IMR-90 (cell line): Measurements from ENCODE around the gene P3H1. TPM values are rescaled to one million over a fixed set of nuclear protein-coding genes. Genes with fewer than 3 reads are reported as not detected.

Experiments used
- ATAC-seq: fragments of 200-7000 bp; cut with Tn5 transposase; 2 replicates; pipeline ENCODE4 v1.9.1; 2020; ENCODE audit warnings: low read depth, mild to moderate bottlenecking, moderate library complexity
- BruUV-seq: library from RNA; stranded (reverse); fragments of 400-500 nt; replicated peaks from 2 replicates; lab custom pipeline; 2021; lab: Mats Ljungman, UMichigan
- CTCF ChIA-PET: fragments of 300-600 bp; formaldehyde crosslinking; extraction: SDS; loops from one replicate; lab custom pipeline; 2021; ENCODE audit warnings: antibody characterized with exemption; lab: Yijun Ruan, JAX
- POLR2A ChIA-PET: fragments of 300-600 bp; sonication (Branson Sonifier 250); formaldehyde crosslinking; loops from one replicate; lab custom pipeline; 2022; ENCODE audit warnings: antibody characterized with exemption; ENCODE audit not compliant: unreplicated experiment; lab: Charles Lee
- DNase-seq: peaks from one replicate; pipeline ENCODE4 v3.0.0; 2013
- H2AFZ ChIP-seq: replicated peaks from 2 replicates; pipeline ENCODE3; 2013; ENCODE audit warnings: low read length, mild to moderate bottlenecking; ENCODE audit not compliant: poor library complexity
- H2AK5ac ChIP-seq: 2 replicates; pipeline ENCODE4 v1.6.1; 2013; ENCODE audit warnings: low read depth, low read length, inconsistent platforms
- H2AK9ac ChIP-seq: replicated peaks from 2 replicates; pipeline ENCODE3; 2013; ENCODE audit warnings: mild to moderate bottlenecking, low read depth, low read length, moderate library complexity; ENCODE audit not compliant: poor library complexity
- H2BK120ac ChIP-seq: 2 replicates; pipeline ENCODE4 v1.6.1; 2013; ENCODE audit warnings: low read depth, low read length, inconsistent platforms
- H2BK15ac ChIP-seq: 3 replicates; pipeline ENCODE4 v1.6.1; 2013; ENCODE audit warnings: low read depth, low read length, inconsistent platforms
- H2BK20ac ChIP-seq: 2 replicates; pipeline ENCODE4 v1.6.1; 2013; ENCODE audit warnings: low read depth, mild to moderate bottlenecking, inconsistent platforms, low read length, moderate library complexity
- H2BK5ac ChIP-seq: 2 replicates; pipeline ENCODE4 v1.6.1; 2013; ENCODE audit warnings: mild to moderate bottlenecking, low read depth, low read length, inconsistent platforms; ENCODE audit not compliant: poor library complexity, severe bottlenecking
- H3K14ac ChIP-seq: replicated peaks from 2 replicates; pipeline ENCODE4 v1.6.1; 2013; ENCODE audit warnings: low read depth, low read length, inconsistent platforms
- H3K18ac ChIP-seq: 2 replicates; pipeline ENCODE4 v1.6.1; 2013; ENCODE audit warnings: low read depth, low read length, control low read depth
- H3K23ac ChIP-seq: 2 replicates; pipeline ENCODE4 v1.6.1; 2013; ENCODE audit warnings: low read depth, low read length, inconsistent platforms
- H3K27ac ChIP-seq: 2 replicates; pipeline ENCODE4 v1.5.1; 2013; ENCODE audit warnings: mild to moderate bottlenecking, control low read depth, low read length; ENCODE audit not compliant: insufficient read depth
- H3K27me3 ChIP-seq: 2 replicates; pipeline ENCODE4 v1.6.1; 2013; ENCODE audit warnings: low read length; ENCODE audit not compliant: control insufficient read depth, insufficient read depth
- H3K36me3 ChIP-seq: 2 replicates; pipeline ENCODE4 v1.6.1; 2013; ENCODE audit warnings: low read length, mixed read lengths; ENCODE audit not compliant: control insufficient read depth, insufficient read depth
- H3K4ac ChIP-seq: 2 replicates; pipeline ENCODE4 v1.6.1; 2013; ENCODE audit warnings: low read depth, low read length, inconsistent platforms
- H3K4me1 ChIP-seq: 2 replicates; pipeline ENCODE4 v1.6.1; 2013; ENCODE audit warnings: low read length, mixed read lengths; ENCODE audit not compliant: control insufficient read depth, insufficient read depth
- H3K4me2 ChIP-seq: 2 replicates; pipeline ENCODE4 v1.6.1; 2013; ENCODE audit warnings: low read depth, mild to moderate bottlenecking, control low read depth, low read length, moderate library complexity
- H3K4me3 ChIP-seq: 2 replicates; pipeline ENCODE4 v1.5.1; 2013; ENCODE audit warnings: low read depth, mild to moderate bottlenecking, control low read depth, low read length, moderate library complexity; ENCODE audit not compliant: insufficient read depth
- H3K56ac ChIP-seq: 2 replicates; pipeline ENCODE4 v1.6.1; 2013; ENCODE audit warnings: low read length, inconsistent platforms; ENCODE audit not compliant: insufficient read depth; ENCODE audit errors: extremely low read depth
- H3K79me1 ChIP-seq, 2 experiments: 2 replicates each; pipeline ENCODE4 v1.6.1; 2013; ENCODE audit warnings: low read length in 2 of 2, inconsistent platforms in 1 of 2, low read depth in 1 of 2
- H3K9ac ChIP-seq: 2 replicates; pipeline ENCODE4 v1.6.1; 2013; ENCODE audit warnings: low read depth, low read length, control low read depth
- H3K9me1 ChIP-seq: 2 replicates; pipeline ENCODE4 v1.6.1; 2013; ENCODE audit warnings: low read length, inconsistent platforms; ENCODE audit not compliant: insufficient read depth
- H3K9me3 ChIP-seq: 2 replicates; pipeline ENCODE4 v1.6.1; 2013; ENCODE audit warnings: low read length; ENCODE audit not compliant: control insufficient read depth, insufficient read depth
- H4K20me1 ChIP-seq: 2 replicates; pipeline ENCODE4 v1.6.1; 2013; ENCODE audit warnings: low read length, inconsistent platforms; ENCODE audit not compliant: insufficient read depth
- H4K5ac ChIP-seq: 2 replicates; pipeline ENCODE4 v1.6.1; 2013; ENCODE audit warnings: mild to moderate bottlenecking, low read depth, low read length, control low read depth
- H4K8ac ChIP-seq, 2 experiments: 2 replicates each; pipeline ENCODE4 v1.6.1; 2013; ENCODE audit warnings: low read depth in 2 of 2, low read length in 2 of 2, control low read depth in 1 of 2, inconsistent platforms in 1 of 2
- H4K91ac ChIP-seq: 2 replicates; pipeline ENCODE4 v1.6.1; 2013; ENCODE audit warnings: low read depth, low read length, inconsistent platforms; ENCODE audit not compliant: insufficient read depth
- BHLHE40 ChIP-seq: fragments of 150-350 bp; IDR thresholded peaks from 2 replicates; pipeline ENCODE4 v1.6.1; 2016; ENCODE audit warnings: mild to moderate bottlenecking, low read depth, low read length
- CEBPB ChIP-seq: IDR thresholded peaks from 2 replicates; pipeline ENCODE4 v1.6.1; 2012; ENCODE audit warnings: low read depth, low read length, improper control_type of control experiment
- CHD1 ChIP-seq: IDR thresholded peaks from 2 replicates; pipeline ENCODE4 v1.6.1; 2012; ENCODE audit warnings: low read depth, low read length, improper control_type of control experiment
- FOS ChIP-seq: fragments of 150-350 bp; IDR thresholded peaks from 2 replicates; pipeline ENCODE4 v1.6.1; 2016; ENCODE audit warnings: low read depth, low read length
- MAFK ChIP-seq: IDR thresholded peaks from 2 replicates; pipeline ENCODE4 v1.6.1; 2012; ENCODE audit warnings: low read depth, low read length, improper control_type of control experiment
- MXI1 ChIP-seq: IDR thresholded peaks from 2 replicates; pipeline ENCODE4 v1.6.1; 2012; ENCODE audit warnings: low read depth, mild to moderate bottlenecking, low read length, moderate library complexity, borderline replicate concordance
- RCOR1 ChIP-seq: IDR thresholded peaks from 2 replicates; pipeline ENCODE4 v1.6.1; 2012; ENCODE audit warnings: mild to moderate bottlenecking, low read length, improper control_type of control experiment; ENCODE audit not compliant: insufficient replicate concordance
- RFX5 ChIP-seq: IDR thresholded peaks from 2 replicates; pipeline ENCODE4 v1.8.0; 2012; ENCODE audit warnings: low read depth, mild to moderate bottlenecking, low read length, moderate library complexity
- SMC3 ChIP-seq: fragments of 150-350 bp; IDR thresholded peaks from 2 replicates; pipeline ENCODE4 v1.6.1; 2016; ENCODE audit warnings: low read depth, mild to moderate bottlenecking, antibody characterized with exemption, low read length, moderate library complexity
- WGBS, 2 experiments: methylation state at CpG; one replicate each; pipeline versions ENCODE4 v1.1.5 to v1.1.7; 2013; ENCODE audit warnings: missing lambda C conversion rate in 2 of 2; ENCODE audit not compliant: insufficient read length in 1 of 2; ENCODE audit errors: extremely low coverage in 2 of 2; 5-methylcytosine and 5-hydroxymethylcytosine counted together
- dilution Hi-C: fragments of 300-500 bp; cut with HindIII; formaldehyde crosslinking; loops from one replicate; pipeline ENCODE4 v1.14.3; 2018; ENCODE audit warnings: low sequenced_read_pairs; ENCODE audit not compliant: unreplicated experiment
- in situ Hi-C: fragments of 300-500 bp; cut with MboI; formaldehyde crosslinking; loops from 3 replicates; pipeline ENCODE4 v1.14.3; 2019; ENCODE audit warnings: low sequenced_read_pairs, inconsistent platforms, mixed read lengths
- intact Hi-C: fragments of 100-400 bp; cut with micrococcal nuclease; formaldehyde crosslinking; loops from 2 replicates; pipeline ENCODE4 v1.10.0; 2022
- polyA plus RNA-seq, 3 experiments: library from polyadenylated mRNA; depleted of rRNA; stranded (reverse); fragments of >200 nt; gene quantifications; 2 replicates each; pipeline ENCODE4 v1.2.3, GENCODE V29; 2012; ENCODE audit warnings: low replicate concordance in 1 of 3
- total RNA-seq: library from RNA; depleted of rRNA; stranded (reverse); fragments of >200 nt; gene quantifications from 2 replicates; pipeline ENCODE4 v1.2.3, GENCODE V29; 2012
- TF ChIP-seq, protein P1 (sequence below): fragments of 150-350 bp; IDR thresholded peaks from 2 replicates; pipeline ENCODE4 v1.6.1; 2017; ENCODE audit warnings: mild to moderate bottlenecking, antibody characterized with exemption, low read length, low read depth

P3H1 gene
- total and polyA plus RNA-seq, 2 of the 4 experiments (the other 2 are of a cell fraction) = 108 to 210 TPM

DNA sequence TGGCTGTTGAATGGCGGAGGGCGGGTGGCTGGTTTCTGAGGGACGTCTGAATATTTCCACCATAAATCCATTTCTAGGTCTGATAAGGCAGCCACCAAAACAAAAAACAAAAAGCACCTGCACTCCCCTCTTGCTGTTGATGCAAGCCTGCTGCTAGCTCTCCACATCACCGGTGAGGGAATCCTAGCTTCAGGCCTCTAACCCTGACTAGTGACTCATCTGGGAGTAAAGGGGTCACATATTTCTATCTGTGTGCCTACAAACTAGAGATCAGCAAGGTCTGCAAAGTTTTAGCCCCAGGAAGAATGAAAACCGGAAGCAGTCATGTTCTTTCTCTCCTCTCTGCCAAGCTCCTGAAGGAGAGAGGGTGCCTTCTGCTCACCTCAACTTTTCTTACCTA lies 39.8 kb upstream of the P3H1 start:
- no peak overlapping the region for H3K56ac ChIP-seq
- dilution Hi-C loops = no loop called here
- ATAC-seq (peak; percentile 75), DNase-seq (peak; percentile 19)
- H3K27ac ChIP-seq = no peak overlapping the region
- no peak for TF ChIP-seq RFX5
- TF ChIP-seq FOS = no peak
- TF ChIP-seq BHLHE40 = no peak
- TF ChIP-seq CEBPB = no peak
- TF ChIP-seq MXI1 = no peak
- TF ChIP-seq, protein P1, sequence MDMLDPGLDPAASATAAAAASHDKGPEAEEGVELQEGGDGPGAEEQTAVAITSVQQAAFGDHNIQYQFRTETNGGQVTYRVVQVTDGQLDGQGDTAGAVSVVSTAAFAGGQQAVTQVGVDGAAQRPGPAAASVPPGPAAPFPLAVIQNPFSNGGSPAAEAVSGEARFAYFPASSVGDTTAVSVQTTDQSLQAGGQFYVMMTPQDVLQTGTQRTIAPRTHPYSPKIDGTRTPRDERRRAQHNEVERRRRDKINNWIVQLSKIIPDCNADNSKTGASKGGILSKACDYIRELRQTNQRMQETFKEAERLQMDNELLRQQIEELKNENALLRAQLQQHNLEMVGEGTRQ = no peak
- no peak for TF ChIP-seq MAFK
- TF ChIP-seq RCOR1 = no peak
- no peak for TF ChIP-seq SMC3
- TF ChIP-seq CHD1 = no peak
- CTCF ChIA-PET = interaction anchor here (0.5 to 1.2 kb wide), 2 partner anchors 15 to 44 kb away, joined by 3 to 6 read pairs; no protein-coding TSS in a partner anchor
- H3K79me1 ChIP-seq = peaks cover 0 to 4% of the 10 kb centered on the region in 2 experiments; a peak in 2 of 4 replicates
- no peak overlapping the region for H3K14ac ChIP-seq
- 0 out of 2 replicates have a peak overlapping the region, but pooled peaks have one; percentile 42 for H3K4me2 ChIP-seq
- H3K9me3 ChIP-seq = no peaks in the 10 kb centered on the region
- no peak overlapping the region for H4K91ac ChIP-seq
- 0 out of 2 replicates have a peak, but pooled peaks cover 5% of the 10 kb centered on the region for H3K9me1 ChIP-seq
- no TSS peak for BruUV-seq
- H3K4me1 ChIP-seq = peaks cover 7% of the 10 kb centered on the region
- H2BK15ac ChIP-seq = no peak overlapping the region
- H2AK5ac ChIP-seq = no peak overlapping the region
- POLR2A ChIA-PET = interaction anchor here (0.6 kb wide), 1 partner anchor 9 kb away, joined by 4 read pairs; no protein-coding TSS in a partner anchor
- no peak overlapping the region for H3K4ac ChIP-seq
- no peak overlapping the region for H4K8ac ChIP-seq
- H3K4me3 ChIP-seq = no peak overlapping the region
- no peaks in the 10 kb centered on the region for H3K27me3 ChIP-seq
- no peak overlapping the region for H2AFZ ChIP-seq
- H3K9ac ChIP-seq = no peak overlapping the region
- no peak overlapping the region for H4K5ac ChIP-seq
- no peak overlapping the region for H2AK9ac ChIP-seq
- H4K20me1 ChIP-seq = no peaks in the 10 kb centered on the region
- H2BK20ac ChIP-seq = no peak overlapping the region
- peaks cover 4% of the 10 kb centered on the region for H3K36me3 ChIP-seq
- in situ Hi-C loops = no loop called here
- intact Hi-C loops = no loop called here
- no peak overlapping the region for H3K18ac ChIP-seq
- 90% methylated on average over 2 of the region's 5 CpGs; no CpG with 5 or more reads in 1 of the 2 experiments for WGBS, 2 experiments
- H2BK5ac ChIP-seq = no peak overlapping the region
- no peak overlapping the region for H2BK120ac ChIP-seq
- H3K23ac ChIP-seq = no peak overlapping the region
